ENCODE measurements around the gene FOXD3. TPM values are rescaled to one million over a fixed set of nuclear protein-coding genes. Genes with fewer than 3 reads are reported as not detected.
A peak's percentile ranks its signal among the peaks of the same experiment; 100 is the strongest.

The FOXD3 gene
- total and polyA plus RNA-seq, 2 experiments from 2014 or later = 13.8 to 49.0 TPM

DNA sequence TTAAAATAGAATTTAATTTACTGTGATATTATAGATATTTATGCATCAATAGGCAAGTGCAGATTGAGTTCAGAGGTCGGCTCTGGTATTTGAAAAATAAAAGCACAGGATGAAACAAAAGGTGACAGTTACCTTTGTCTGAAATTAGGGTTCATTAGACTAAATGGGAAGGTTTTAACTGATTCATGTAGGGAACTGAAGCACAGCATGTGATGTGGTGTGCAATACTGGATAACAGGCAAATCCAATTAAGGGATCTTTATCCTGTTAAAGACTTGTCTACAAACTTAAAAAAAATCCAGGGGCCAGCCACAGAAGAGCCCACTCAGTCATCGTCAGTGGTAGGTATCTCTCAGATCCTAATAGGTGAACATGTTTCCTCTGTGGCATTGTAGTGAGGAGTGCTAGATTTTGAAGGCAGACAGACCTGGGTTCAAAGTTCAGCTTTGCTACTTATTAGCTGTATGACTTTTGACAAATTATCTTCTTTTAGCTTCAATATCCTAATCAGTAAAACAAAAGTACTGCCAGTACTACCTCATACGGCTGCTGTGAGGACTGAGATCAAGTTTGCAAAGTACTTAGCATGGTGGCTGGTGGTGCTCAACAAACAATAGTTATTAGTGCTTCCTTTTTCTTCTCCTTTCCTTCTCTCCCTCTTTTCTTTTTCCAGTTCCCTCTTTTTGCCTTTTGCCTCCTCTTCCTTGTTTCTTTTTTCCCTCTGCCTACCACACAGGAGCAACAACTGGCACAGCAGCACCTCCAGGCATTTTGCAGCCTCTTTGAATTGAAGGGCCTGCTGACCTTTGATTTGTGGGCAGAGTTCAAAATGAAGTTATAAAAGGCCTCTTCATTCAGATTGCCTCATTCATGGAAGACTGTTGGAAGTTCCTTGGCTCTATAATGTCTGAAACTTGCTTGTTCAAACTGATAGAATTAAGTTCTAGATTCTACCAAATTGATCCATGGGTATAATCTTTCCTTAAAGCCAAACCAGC is 44.9 kb upstream of the FOXD3 start:
- TF ChIP-seq POLR2AphosphoS5 (IDR thresholded peaks at IDR 0.05; ENCODE audit: low read depth) = no peak
- peak overlapping the region; percentile 92 for H2AFZ ChIP-seq
- H3K4me3 Mint-ChIP-seq = no peak overlapping the region

DNA sequence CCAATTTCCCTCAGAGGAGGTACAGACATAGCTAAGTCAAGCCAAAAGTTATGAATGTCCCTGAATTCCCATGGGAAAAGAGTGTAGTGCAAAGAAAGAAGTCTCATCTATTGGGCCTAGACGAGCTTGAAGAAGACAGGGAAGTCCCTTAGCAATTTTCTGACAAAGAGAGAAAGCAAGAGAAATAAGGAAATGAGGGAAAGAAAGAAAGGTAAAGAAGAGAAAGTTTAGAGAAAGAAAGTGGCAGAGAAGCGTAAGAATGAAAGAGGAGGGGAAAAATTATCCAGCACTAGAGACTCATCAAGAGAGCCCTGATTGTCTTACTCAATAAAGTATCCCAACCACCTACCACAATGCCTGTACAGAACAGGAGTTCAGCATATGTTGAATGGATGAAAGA is 40.6 kb upstream of the FOXD3 start:
- no peak overlapping the region for H3K4me2 ChIP-seq
- no peak overlapping the region for H3K4me3 ChIP-seq
- Mint-ChIP-seq H3K36me3 (ENCODE audit: low read depth) (peaks cover 3% of the 10 kb centered on the region; the same call in 1 of the 3 replicates), H3K4me3 (no peak overlapping the region), H3K27ac (no peak overlapping the region), H3K27me3 (ENCODE audit: insufficient read depth, low read depth, poor library complexity) (peaks cover 6% of the 10 kb centered on the region), H3K9me3 (peaks cover 3% of the 10 kb centered on the region; the same call in 2 of the 3 replicates), H3K4me1 (peaks cover 15% of the 10 kb centered on the region)
- DNase-seq (ENCODE audit: low spot score) (no peak), ATAC-seq (no peak)
- no peaks in the 10 kb centered on the region for H3K9me2 ChIP-seq (ENCODE audit: insufficient read depth)
- peaks cover 16% of the 10 kb centered on the region for H3K4me1 ChIP-seq (ENCODE audit: insufficient read depth)
- H3K36me3 ChIP-seq (ENCODE audit: insufficient read depth) = no peaks in the 10 kb centered on the region
- H3K27ac ChIP-seq (ENCODE audit: low read depth) = peak overlapping the region; percentile 17; the same call in 1 of the 2 replicates
- H3K27me3 ChIP-seq (ENCODE audit: insufficient read depth) = no peaks in the 10 kb centered on the region
- H2AFZ ChIP-seq = peak overlapping the region; percentile 93
- no peaks in the 10 kb centered on the region for H3K79me2 ChIP-seq (replicated peaks; ENCODE audit: insufficient read depth)
- H3F3A ChIP-seq (replicated peaks; ENCODE audit: low read depth) = 0 out of 2 replicates have a peak, but pooled peaks cover 5% of the 10 kb centered on the region
- no peaks in the 10 kb centered on the region for H4K20me1 ChIP-seq (replicated peaks; ENCODE audit: insufficient read depth)
- TF ChIP-seq ZNF331 (CRISPR knock-in tag; IDR thresholded peaks at IDR 0.05; ENCODE audit: low read depth) = no peak
- TF ChIP-seq, protein P1, sequence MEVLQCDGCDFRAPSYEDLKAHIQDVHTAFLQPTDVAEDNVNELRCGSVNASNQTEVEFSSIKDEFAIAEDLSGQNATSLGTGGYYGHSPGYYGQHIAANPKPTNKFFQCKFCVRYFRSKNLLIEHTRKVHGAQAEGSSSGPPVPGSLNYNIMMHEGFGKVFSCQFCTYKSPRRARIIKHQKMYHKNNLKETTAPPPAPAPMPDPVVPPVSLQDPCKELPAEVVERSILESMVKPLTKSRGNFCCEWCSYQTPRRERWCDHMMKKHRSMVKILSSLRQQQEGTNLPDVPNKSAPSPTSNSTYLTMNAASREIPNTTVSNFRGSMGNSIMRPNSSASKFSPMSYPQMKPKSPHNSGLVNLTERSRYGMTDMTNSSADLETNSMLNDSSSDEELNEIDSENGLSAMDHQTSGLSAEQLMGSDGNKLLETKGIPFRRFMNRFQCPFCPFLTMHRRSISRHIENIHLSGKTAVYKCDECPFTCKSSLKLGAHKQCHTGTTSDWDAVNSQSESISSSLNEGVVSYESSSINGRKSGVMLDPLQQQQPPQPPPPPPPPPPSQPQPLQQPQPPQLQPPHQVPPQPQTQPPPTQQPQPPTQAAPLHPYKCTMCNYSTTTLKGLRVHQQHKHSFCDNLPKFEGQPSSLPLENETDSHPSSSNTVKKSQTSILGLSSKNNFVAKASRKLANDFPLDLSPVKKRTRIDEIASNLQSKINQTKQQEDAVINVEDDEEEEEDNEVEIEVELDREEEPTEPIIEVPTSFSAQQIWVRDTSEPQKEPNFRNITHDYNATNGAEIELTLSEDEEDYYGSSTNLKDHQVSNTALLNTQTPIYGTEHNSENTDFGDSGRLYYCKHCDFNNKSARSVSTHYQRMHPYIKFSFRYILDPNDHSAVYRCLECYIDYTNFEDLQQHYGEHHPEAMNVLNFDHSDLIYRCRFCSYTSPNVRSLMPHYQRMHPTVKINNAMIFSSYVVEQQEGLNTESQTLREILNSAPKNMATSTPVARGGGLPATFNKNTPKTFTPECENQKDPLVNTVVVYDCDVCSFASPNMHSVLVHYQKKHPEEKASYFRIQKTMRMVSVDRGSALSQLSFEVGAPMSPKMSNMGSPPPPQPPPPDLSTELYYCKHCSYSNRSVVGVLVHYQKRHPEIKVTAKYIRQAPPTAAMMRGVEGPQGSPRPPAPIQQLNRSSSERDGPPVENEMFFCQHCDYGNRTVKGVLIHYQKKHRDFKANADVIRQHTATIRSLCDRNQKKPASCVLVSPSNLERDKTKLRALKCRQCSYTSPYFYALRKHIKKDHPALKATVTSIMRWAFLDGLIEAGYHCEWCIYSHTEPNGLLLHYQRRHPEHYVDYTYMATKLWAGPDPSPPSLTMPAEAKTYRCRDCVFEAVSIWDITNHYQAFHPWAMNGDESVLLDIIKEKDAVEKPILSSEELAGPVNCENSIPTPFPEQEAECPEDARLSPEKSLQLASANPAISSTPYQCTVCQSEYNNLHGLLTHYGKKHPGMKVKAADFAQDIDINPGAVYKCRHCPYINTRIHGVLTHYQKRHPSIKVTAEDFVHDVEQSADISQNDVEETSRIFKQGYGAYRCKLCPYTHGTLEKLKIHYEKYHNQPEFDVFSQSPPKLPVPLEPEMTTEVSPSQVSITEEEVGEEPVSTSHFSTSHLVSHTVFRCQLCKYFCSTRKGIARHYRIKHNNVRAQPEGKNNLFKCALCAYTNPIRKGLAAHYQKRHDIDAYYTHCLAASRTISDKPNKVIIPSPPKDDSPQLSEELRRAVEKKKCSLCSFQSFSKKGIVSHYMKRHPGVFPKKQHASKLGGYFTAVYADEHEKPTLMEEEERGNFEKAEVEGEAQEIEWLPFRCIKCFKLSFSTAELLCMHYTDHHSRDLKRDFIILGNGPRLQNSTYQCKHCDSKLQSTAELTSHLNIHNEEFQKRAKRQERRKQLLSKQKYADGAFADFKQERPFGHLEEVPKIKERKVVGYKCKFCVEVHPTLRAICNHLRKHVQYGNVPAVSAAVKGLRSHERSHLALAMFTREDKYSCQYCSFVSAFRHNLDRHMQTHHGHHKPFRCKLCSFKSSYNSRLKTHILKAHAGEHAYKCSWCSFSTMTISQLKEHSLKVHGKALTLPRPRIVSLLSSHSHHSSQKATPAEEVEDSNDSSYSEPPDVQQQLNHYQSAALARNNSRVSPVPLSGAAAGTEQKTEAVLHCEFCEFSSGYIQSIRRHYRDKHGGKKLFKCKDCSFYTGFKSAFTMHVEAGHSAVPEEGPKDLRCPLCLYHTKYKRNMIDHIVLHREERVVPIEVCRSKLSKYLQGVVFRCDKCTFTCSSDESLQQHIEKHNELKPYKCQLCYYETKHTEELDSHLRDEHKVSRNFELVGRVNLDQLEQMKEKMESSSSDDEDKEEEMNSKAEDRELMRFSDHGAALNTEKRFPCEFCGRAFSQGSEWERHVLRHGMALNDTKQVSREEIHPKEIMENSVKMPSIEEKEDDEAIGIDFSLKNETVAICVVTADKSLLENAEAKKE (CRISPR knock-in tag; IDR thresholded peaks at IDR 0.05) = no peak
- no peak for TF ChIP-seq ZNF114 (CRISPR knock-in tag; IDR thresholded peaks at IDR 0.05)
- no peak for TF ChIP-seq JUNB (IDR thresholded peaks at IDR 0.05; ENCODE audit: unreplicated experiment)
- TF ChIP-seq, protein P2, sequence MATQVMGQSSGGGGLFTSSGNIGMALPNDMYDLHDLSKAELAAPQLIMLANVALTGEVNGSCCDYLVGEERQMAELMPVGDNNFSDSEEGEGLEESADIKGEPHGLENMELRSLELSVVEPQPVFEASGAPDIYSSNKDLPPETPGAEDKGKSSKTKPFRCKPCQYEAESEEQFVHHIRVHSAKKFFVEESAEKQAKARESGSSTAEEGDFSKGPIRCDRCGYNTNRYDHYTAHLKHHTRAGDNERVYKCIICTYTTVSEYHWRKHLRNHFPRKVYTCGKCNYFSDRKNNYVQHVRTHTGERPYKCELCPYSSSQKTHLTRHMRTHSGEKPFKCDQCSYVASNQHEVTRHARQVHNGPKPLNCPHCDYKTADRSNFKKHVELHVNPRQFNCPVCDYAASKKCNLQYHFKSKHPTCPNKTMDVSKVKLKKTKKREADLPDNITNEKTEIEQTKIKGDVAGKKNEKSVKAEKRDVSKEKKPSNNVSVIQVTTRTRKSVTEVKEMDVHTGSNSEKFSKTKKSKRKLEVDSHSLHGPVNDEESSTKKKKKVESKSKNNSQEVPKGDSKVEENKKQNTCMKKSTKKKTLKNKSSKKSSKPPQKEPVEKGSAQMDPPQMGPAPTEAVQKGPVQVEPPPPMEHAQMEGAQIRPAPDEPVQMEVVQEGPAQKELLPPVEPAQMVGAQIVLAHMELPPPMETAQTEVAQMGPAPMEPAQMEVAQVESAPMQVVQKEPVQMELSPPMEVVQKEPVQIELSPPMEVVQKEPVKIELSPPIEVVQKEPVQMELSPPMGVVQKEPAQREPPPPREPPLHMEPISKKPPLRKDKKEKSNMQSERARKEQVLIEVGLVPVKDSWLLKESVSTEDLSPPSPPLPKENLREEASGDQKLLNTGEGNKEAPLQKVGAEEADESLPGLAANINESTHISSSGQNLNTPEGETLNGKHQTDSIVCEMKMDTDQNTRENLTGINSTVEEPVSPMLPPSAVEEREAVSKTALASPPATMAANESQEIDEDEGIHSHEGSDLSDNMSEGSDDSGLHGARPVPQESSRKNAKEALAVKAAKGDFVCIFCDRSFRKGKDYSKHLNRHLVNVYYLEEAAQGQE (IDR thresholded peaks at IDR 0.05; ENCODE audit: unreplicated experiment) = no peak
- no peak for TF ChIP-seq NANOG (IDR thresholded peaks at IDR 0.05; ENCODE audit: borderline replicate concordance)
- no peak for TF ChIP-seq EZH2phosphoT487 (IDR thresholded peaks at IDR 0.05; ENCODE audit: unreplicated experiment)

More for the DNA sequence above, 44.9 kb upstream of the FOXD3 start:
- Histone ChIP-seq H3F3A (replicated peaks; ENCODE audit: low read depth) (0 out of 2 replicates have a peak, but pooled peaks cover 8% of the 10 kb centered on the region), H4K20me1 (replicated peaks; ENCODE audit: insufficient read depth) (no peaks in the 10 kb centered on the region), H3K27ac (ENCODE audit: low read depth) (no peak overlapping the region), H3K4me1 (ENCODE audit: insufficient read depth) (peaks cover 24% of the 10 kb centered on the region), H3K79me2 (replicated peaks; ENCODE audit: insufficient read depth) (no peaks in the 10 kb centered on the region), H3K9me2 (ENCODE audit: insufficient read depth) (no peaks in the 10 kb centered on the region), H3K36me3 (ENCODE audit: insufficient read depth) (no peaks in the 10 kb centered on the region), H3K4me3 (no peak overlapping the region), H3K27me3 (ENCODE audit: insufficient read depth) (no peaks in the 10 kb centered on the region), H3K4me2 (0 out of 2 replicates have a peak overlapping the region, but pooled peaks have one; percentile 17)
- Mint-ChIP-seq H3K27me3 (ENCODE audit: insufficient read depth, low read depth, poor library complexity) (no peaks in the 10 kb centered on the region), H3K36me3 (ENCODE audit: low read depth) (no peaks in the 10 kb centered on the region), H3K9me3 (no peaks in the 10 kb centered on the region), H3K27ac (peak overlapping the region; percentile 10; the same call in 1 of the 2 replicates), H3K4me1 (peaks cover 20% of the 10 kb centered on the region)
- DNase-seq (ENCODE audit: low spot score) = no peak
- ATAC-seq = peak; percentile 31; the same call in 2 of the 3 replicates
